Activated naive CD8-positive, alpha-beta T cell treated with anti-CD3 and anti-CD28 coated beads for 36 hours (primary cell): Measurements from ENCODE around the gene STXBP2. TPM values are rescaled to one million over a fixed set of nuclear protein-coding genes. Genes with fewer than 3 reads are reported as not detected.

Experiments used
- DNase-seq: peaks from one replicate; pipeline ENCODE4 v3.0.0; 2021
- H3K27ac Mint-ChIP-seq: one replicate; pipeline ENCODE4 v1.8.0; 2022; ENCODE audit warnings: mild to moderate bottlenecking, moderate library complexity, mixed read lengths
- H3K27me3 Mint-ChIP-seq: one replicate; pipeline ENCODE4 v1.8.0; 2022; ENCODE audit warnings: mild to moderate bottlenecking, mixed read lengths
- H3K36me3 Mint-ChIP-seq: one replicate; pipeline ENCODE4 v1.8.0; 2021; ENCODE audit warnings: mild to moderate bottlenecking, mixed read lengths
- H3K4me1 Mint-ChIP-seq: one replicate; pipeline ENCODE4 v1.8.0; 2021; ENCODE audit warnings: mixed read lengths
- H3K4me3 Mint-ChIP-seq: one replicate; pipeline ENCODE4 v1.8.0; 2022; ENCODE audit warnings: mild to moderate bottlenecking, moderate library complexity, mixed read lengths
- H3K9me3 Mint-ChIP-seq: one replicate; pipeline ENCODE4 v1.8.0; 2022; ENCODE audit warnings: mixed read lengths
- total RNA-seq, 2 experiments: library from RNA; stranded (reverse); gene quantifications; one replicate each; pipeline ENCODE4 v1.2.3, GENCODE V29; 2021

Gene STXBP2
- total RNA-seq, 2 experiments from 2014 or later = 73.3 to 73.5 TPM

GRCh38 chr19:7647156-7647555 is 10.2 kb downstream of the STXBP2 start:
- peaks cover 3% of the 10 kb centered on the region for H3K27me3 Mint-ChIP-seq
- no peak overlapping the region for H3K27ac Mint-ChIP-seq

GRCh38 chr19:7648265-7649014 is 11.5 kb downstream of the STXBP2 start:
- Mint-ChIP-seq H3K36me3 (peaks cover under 1% of the 10 kb centered on the region), H3K4me3 (no peak overlapping the region), H3K9me3 (no peaks in the 10 kb centered on the region), H3K27ac (no peak overlapping the region), H3K4me1 (peaks cover 10% of the 10 kb centered on the region), H3K27me3 (peaks cover 6% of the 10 kb centered on the region)
- no peak for DNase-seq

More at GRCh38 chr19:7647156-7647555, 10.2 kb downstream of the STXBP2 start:
- Mint-ChIP-seq H3K9me3 (no peaks in the 10 kb centered on the region), H3K36me3 (peaks cover 4% of the 10 kb centered on the region), H3K4me1 (peaks cover 4% of the 10 kb centered on the region), H3K4me3 (no peak overlapping the region)
- DNase-seq = no peak

GRCh38 chr19:7650148-7650547 is 13.2 kb downstream of the STXBP2 start:
- DNase-seq = no peak
- Mint-ChIP-seq H3K9me3 (no peaks in the 10 kb centered on the region), H3K36me3 (no peaks in the 10 kb centered on the region), H3K27ac (no peak overlapping the region), H3K4me1 (peaks cover 10% of the 10 kb centered on the region), H3K27me3 (peaks cover 6% of the 10 kb centered on the region), H3K4me3 (no peak overlapping the region)

- peak overlapping the region; percentile 73 for H3K27ac Mint-ChIP-seq
- H3K4me1 Mint-ChIP-seq = peaks cover 19% of the 10 kb centered on the region
- peak overlapping the region; percentile 59 for H3K4me3 Mint-ChIP-seq
- no peaks in the 10 kb centered on the region for H3K9me3 Mint-ChIP-seq
- H3K36me3 Mint-ChIP-seq = no peaks in the 10 kb centered on the region
- peak; percentile 79 for DNase-seq
- peaks cover 6% of the 10 kb centered on the region for H3K27me3 Mint-ChIP-seq
Measured at GRCh38 chr19:7652061-7652641, 15.2 kb downstream of the STXBP2 start.

GRCh38 chr19:7654401-7654800 is 17.5 kb downstream of the STXBP2 start:
- no peak for DNase-seq
- Mint-ChIP-seq H3K4me3 (no peak overlapping the region), H3K36me3 (no peaks in the 10 kb centered on the region), H3K4me1 (peaks cover 33% of the 10 kb centered on the region), H3K9me3 (no peaks in the 10 kb centered on the region), H3K27ac (no peak overlapping the region), H3K27me3 (peaks cover 6% of the 10 kb centered on the region)

GRCh38 chr19:7655581-7655980 is 18.7 kb downstream of the STXBP2 start:
- Mint-ChIP-seq H3K27ac (no peak overlapping the region), H3K27me3 (peaks cover 6% of the 10 kb centered on the region), H3K9me3 (no peaks in the 10 kb centered on the region), H3K36me3 (no peaks in the 10 kb centered on the region), H3K4me1 (peaks cover 33% of the 10 kb centered on the region), H3K4me3 (no peak overlapping the region)
- DNase-seq = no peak

- Mint-ChIP-seq H3K9me3 (no peaks in the 10 kb centered on the region), H3K4me1 (peaks cover 30% of the 10 kb centered on the region), H3K27ac (peak overlapping the region; percentile 87), H3K27me3 (peaks cover 2% of the 10 kb centered on the region), H3K36me3 (no peaks in the 10 kb centered on the region), H3K4me3 (peak overlapping the region; percentile 1)
- DNase-seq = peak; percentile 76
Measured at GRCh38 chr19:7657131-7657751, 20.3 kb downstream of the STXBP2 start.

GRCh38 chr19:7658219-7658686 is 21.3 kb downstream of the STXBP2 start:
- Mint-ChIP-seq H3K27ac (peak overlapping the region; percentile 87), H3K27me3 (no peaks in the 10 kb centered on the region), H3K4me3 (peak overlapping the region; percentile 77)

GRCh38 chr19:7661744-7662538 is 25.0 kb downstream of the STXBP2 start:
- Mint-ChIP-seq H3K36me3 (no peaks in the 10 kb centered on the region), H3K4me3 (no peak overlapping the region), H3K9me3 (no peaks in the 10 kb centered on the region), H3K27ac (no peak overlapping the region), H3K27me3 (no peaks in the 10 kb centered on the region), H3K4me1 (peaks cover 16% of the 10 kb centered on the region)
- no peak for DNase-seq

More at GRCh38 chr19:7658219-7658686, 21.3 kb downstream of the STXBP2 start:
- Mint-ChIP-seq H3K9me3 (no peaks in the 10 kb centered on the region), H3K36me3 (no peaks in the 10 kb centered on the region), H3K4me1 (peaks cover 24% of the 10 kb centered on the region)
- peak; percentile 69 for DNase-seq

- H3K27ac Mint-ChIP-seq = no peak overlapping the region
- no peaks in the 10 kb centered on the region for H3K36me3 Mint-ChIP-seq
- no peak overlapping the region for H3K4me3 Mint-ChIP-seq
- H3K27me3 Mint-ChIP-seq = no peaks in the 10 kb centered on the region
- peaks cover 9% of the 10 kb centered on the region for H3K4me1 Mint-ChIP-seq
- no peak for DNase-seq
- no peaks in the 10 kb centered on the region for H3K9me3 Mint-ChIP-seq
Measured at GRCh38 chr19:7662657-7663056, 25.7 kb downstream of the STXBP2 start.

GRCh38 chr19:7663706-7664105 is 26.8 kb downstream of the STXBP2 start:
- H3K27me3 Mint-ChIP-seq = peaks cover 5% of the 10 kb centered on the region
- H3K4me1 Mint-ChIP-seq = no peaks in the 10 kb centered on the region
- no peak for DNase-seq
- H3K36me3 Mint-ChIP-seq = no peaks in the 10 kb centered on the region
- no peaks in the 10 kb centered on the region for H3K9me3 Mint-ChIP-seq
- no peak overlapping the region for H3K4me3 Mint-ChIP-seq
- no peak overlapping the region for H3K27ac Mint-ChIP-seq

GRCh38 chr19:7665076-7665475 is 28.2 kb downstream of the STXBP2 start:
- Mint-ChIP-seq H3K4me1 (peaks cover 5% of the 10 kb centered on the region), H3K27me3 (peaks cover 11% of the 10 kb centered on the region), H3K27ac (no peak overlapping the region), H3K9me3 (no peaks in the 10 kb centered on the region), H3K36me3 (no peaks in the 10 kb centered on the region), H3K4me3 (no peak overlapping the region)
- no peak for DNase-seq

- DNase-seq = no peak
Measured at GRCh38 chr19:7668842-7669241, 31.9 kb downstream of the STXBP2 start, which contains the start of gene RETN. RETN (plus strand) TSS chr19:7669049; CDS start chr19:7669327, 278 bp downstream.

GRCh38 chr19:7669641-7670040 is 32.7 kb downstream of the STXBP2 start:
- H3K36me3 Mint-ChIP-seq = no peaks in the 10 kb centered on the region
- peaks cover 43% of the 10 kb centered on the region for H3K27me3 Mint-ChIP-seq
- peak overlapping the region; percentile 15 for H3K4me3 Mint-ChIP-seq
- H3K27ac Mint-ChIP-seq = no peak overlapping the region
- no peak for DNase-seq
- H3K4me1 Mint-ChIP-seq = peaks cover 14% of the 10 kb centered on the region
- peaks cover 2% of the 10 kb centered on the region for H3K9me3 Mint-ChIP-seq

More at GRCh38 chr19:7668842-7669241, 31.9 kb downstream of the STXBP2 start, which contains the start of gene RETN:
- peaks cover 12% of the 10 kb centered on the region for H3K4me1 Mint-ChIP-seq
- no peaks in the 10 kb centered on the region for H3K9me3 Mint-ChIP-seq
- peaks cover 35% of the 10 kb centered on the region for H3K27me3 Mint-ChIP-seq
- H3K36me3 Mint-ChIP-seq = no peaks in the 10 kb centered on the region
- H3K4me3 Mint-ChIP-seq = peak within 1 kb of the TSS; percentile 15
- no peak within 1 kb of the TSS for H3K27ac Mint-ChIP-seq
